Body of pancreas (tissue), 4 donors: ENCODE results near the gene APOBEC3G.

Source experiments
- CTCF ChIP-seq, 7 experiments: fragments of 450-650 bp in 4 of 7; fragments of 200-600 bp in 3 of 7; sonication (generic) in 3 of 7; IDR thresholded peaks; one replicate each; pipeline ENCODE4 v1.5.1; 2016 to 2019; ENCODE audit warnings: antibody characterized with exemption in 7 of 7
- POLR2A ChIP-seq, 3 donors: fragments of 450-650 bp; IDR thresholded peaks; one replicate each; pipeline ENCODE4 v1.6.1; 2016; ENCODE audit warnings: antibody characterized with exemption in 3 of 3, mild to moderate bottlenecking in 2 of 3

GRCh38 chr22:39114112-39114511 is 37.0 kb downstream of the APOBEC3G start:
- no peak for TF ChIP-seq CTCF (IDR thresholded peaks at IDR 0.05)
- no peak for TF ChIP-seq POLR2A (IDR thresholded peaks at IDR 0.05)
